H1 (cell line): ENCODE measurements around the gene TPRX1. TPM values are rescaled to one million over a fixed set of nuclear protein-coding genes. Genes with fewer than 3 reads are reported as not detected.
"Not testable (repeated sequence)": the region's sequence is repeated elsewhere in the genome, so short reads cannot be mapped to it uniquely, and the experiment has no call there.

Experiments used
- CTCF ChIA-PET: fragments of 300-600 bp; sonication (Branson Sonifier 250); formaldehyde crosslinking; loops from one replicate; lab custom pipeline; 2021; ENCODE audit not compliant: partially characterized antibody; lab: Charles Lee
- POLR2A ChIA-PET: fragments of 300-600 bp; sonication (Branson Sonifier 250); formaldehyde crosslinking; loops from one replicate; lab custom pipeline; 2021; ENCODE audit warnings: inconsistent platforms; ENCODE audit not compliant: partially characterized antibody; lab: Charles Lee
- DNase-seq, 2 experiments: peaks; one replicate each; pipeline versions ENCODE4 v3.0.0 to v3.0.0-alpha.2; 2010 to 2022; ENCODE audit warnings: low spot score in 2 of 2, low read depth in 1 of 2, mixed read lengths in 1 of 2
- FAIRE-seq: peaks from 2 replicates; lab custom pipeline; 2011; peaks lifted over from hg19 to GRCh38; lab: Jason Lieb, UNC
- H2AFZ ChIP-seq: 2 replicates; pipeline ENCODE4 v1.8.1; 2012; ENCODE audit warnings: low read length, inconsistent platforms
- H2AK5ac ChIP-seq: 2 replicates; pipeline ENCODE4 v1.6.1; 2013; ENCODE audit warnings: low read depth, low read length
- H2BK120ac ChIP-seq: replicated peaks from 2 replicates; pipeline ENCODE3; 2013; ENCODE audit warnings: low read depth, low read length, inconsistent platforms
- H2BK12ac ChIP-seq: 2 replicates; pipeline ENCODE4 v1.6.1; 2013; ENCODE audit warnings: low read depth, low read length
- H2BK15ac ChIP-seq: 2 replicates; pipeline ENCODE4 v1.6.1; 2013; ENCODE audit warnings: low read length
- H2BK20ac ChIP-seq: 2 replicates; pipeline ENCODE4 v1.6.1; 2013; ENCODE audit warnings: low read length
- H2BK5ac ChIP-seq: 2 replicates; pipeline ENCODE4 v1.6.1; 2013; ENCODE audit warnings: low read depth, low read length
- H3K14ac ChIP-seq: 2 replicates; pipeline ENCODE4 v1.6.1; 2013; ENCODE audit warnings: inconsistent platforms; ENCODE audit not compliant: insufficient read length
- H3K18ac ChIP-seq: 2 replicates; pipeline ENCODE4 v1.6.1; 2013; ENCODE audit warnings: low read length; ENCODE audit errors: extremely low read depth
- H3K23ac ChIP-seq: 2 replicates; pipeline ENCODE4 v1.6.1; 2013; ENCODE audit warnings: inconsistent platforms; ENCODE audit not compliant: insufficient read length
- H3K23me2 ChIP-seq: 2 replicates; pipeline ENCODE4 v1.6.1; 2013; ENCODE audit warnings: low read depth, low read length
- H3K27ac ChIP-seq: 2 replicates; pipeline ENCODE4 v1.6.1; 2011; ENCODE audit warnings: low read depth, low read length, inconsistent platforms
- H3K27me3 ChIP-seq, 4 experiments: replicated peaks in 1 of 4; 1 replicate in 1 of 4; 2 replicates in 3 of 4; pipeline versions ENCODE4 v1.6.1 to v1.8.1; 2011 to 2013; ENCODE audit warnings: low read length in 3 of 4, mild to moderate bottlenecking in 3 of 4, inconsistent platforms in 2 of 4, mixed read lengths in 2 of 4, moderate library complexity in 1 of 4; ENCODE audit not compliant: control insufficient read depth in 3 of 4, insufficient read depth in 3 of 4; ENCODE audit errors: extremely low read depth in 1 of 4
- H3K36me3 ChIP-seq, 4 experiments: 2 replicates each; pipeline versions ENCODE4 v1.6.1 to v1.8.1; 2011 to 2013; ENCODE audit warnings: mild to moderate bottlenecking in 4 of 4, low read length in 3 of 4, moderate library complexity in 2 of 4, control low read depth in 1 of 4, inconsistent platforms in 1 of 4; ENCODE audit not compliant: insufficient read depth in 4 of 4, control insufficient read depth in 2 of 4
- H3K4ac ChIP-seq: replicated peaks from 2 replicates; pipeline ENCODE3; 2013; ENCODE audit warnings: low read length, low read depth, mixed read lengths, inconsistent platforms; ENCODE audit not compliant: insufficient read length
- H3K4me1 ChIP-seq, 4 experiments: replicated peaks in 1 of 4; 1 replicate in 1 of 4; 2 replicates in 3 of 4; pipeline versions ENCODE4 v1.6.1 to v1.8.1; 2011 to 2013; ENCODE audit warnings: low read length in 3 of 4, inconsistent platforms in 2 of 4, mixed read lengths in 1 of 4; ENCODE audit not compliant: insufficient read depth in 4 of 4, control insufficient read depth in 3 of 4
- H3K4me2 ChIP-seq, 2 experiments: 2 replicates each; pipeline versions ENCODE4 v1.6.1 to v1.8.1; 2011 to 2013; ENCODE audit warnings: low read depth in 2 of 2, low read length in 2 of 2, control low read depth in 1 of 2, inconsistent platforms in 1 of 2, mild to moderate bottlenecking in 1 of 2; ENCODE audit not compliant: insufficient read depth in 1 of 2
- H3K4me3 ChIP-seq, 4 experiments: fragments of 200-600, 300-600 bp in 1 of 4; sonication (generic), shearing (Covaris generic), sonication (Bioruptor Twin) in 1 of 4; 2 replicates each; pipeline versions ENCODE4 v1.5.1 to v1.8.1; 2011 to 2016; ENCODE audit warnings: low read length in 4 of 4, low read depth in 3 of 4, control low read depth in 2 of 4, inconsistent platforms in 2 of 4, mild to moderate bottlenecking in 2 of 4, mixed read lengths in 1 of 4, moderate library complexity in 1 of 4; ENCODE audit not compliant: insufficient read depth in 2 of 4; ENCODE audit errors: extremely low read depth in 1 of 4
- H3K56ac ChIP-seq: replicated peaks from 2 replicates; pipeline ENCODE3; 2013; ENCODE audit warnings: low read depth, mild to moderate bottlenecking, mixed read lengths, low read length, inconsistent platforms; ENCODE audit not compliant: insufficient read length
- H3K79me1 ChIP-seq: 2 replicates; pipeline ENCODE4 v1.6.1; 2013; ENCODE audit warnings: low read depth, low read length, control low read depth
- H3K79me2 ChIP-seq, 2 experiments: 2 replicates each; pipeline versions ENCODE4 v1.6.1 to v1.8.1; 2012 to 2013; ENCODE audit warnings: low read length in 2 of 2, mild to moderate bottlenecking in 2 of 2, inconsistent platforms in 1 of 2; ENCODE audit not compliant: insufficient read depth in 2 of 2, control insufficient read depth in 1 of 2
- H3K9ac ChIP-seq, 4 experiments: replicated peaks in 1 of 4; 1 replicate in 1 of 4; 2 replicates in 3 of 4; pipeline versions ENCODE4 v1.6.1 to v1.8.1; 2011 to 2013; ENCODE audit warnings: low read depth in 3 of 4, low read length in 3 of 4, control low read depth in 2 of 4, mild to moderate bottlenecking in 2 of 4, moderate library complexity in 2 of 4, inconsistent platforms in 1 of 4; ENCODE audit errors: extremely low read depth in 1 of 4
- H3K9me3 ChIP-seq, 2 experiments: 2 replicates each; pipeline versions ENCODE4 v1.6.1 to v1.8.1; 2012 to 2013; ENCODE audit warnings: mild to moderate bottlenecking in 2 of 2, moderate library complexity in 2 of 2, control low read depth in 1 of 2, inconsistent platforms in 1 of 2, low read depth in 1 of 2, low read length in 1 of 2, mixed read lengths in 1 of 2; ENCODE audit not compliant: insufficient read depth in 2 of 2
- H4K20me1 ChIP-seq, 2 experiments: replicated peaks in 1 of 2; 2 replicates each; pipeline versions ENCODE3 to v1.8.1; 2011 to 2013; ENCODE audit warnings: inconsistent platforms in 2 of 2, low read length in 2 of 2, mild to moderate bottlenecking in 1 of 2; ENCODE audit not compliant: insufficient read depth in 2 of 2, control insufficient read depth in 1 of 2
- H4K5ac ChIP-seq: 2 replicates; pipeline ENCODE4 v1.6.1; 2013; ENCODE audit warnings: low read length, low read depth, mixed read lengths, inconsistent platforms; ENCODE audit not compliant: insufficient read length
- H4K8ac ChIP-seq: 2 replicates; pipeline ENCODE4 v1.8.0; 2013; ENCODE audit warnings: mild to moderate bottlenecking, moderate library complexity, low read length, inconsistent platforms; ENCODE audit not compliant: insufficient read depth; ENCODE audit errors: extremely low read depth
- H4K91ac ChIP-seq: replicated peaks from 2 replicates; pipeline ENCODE3; 2013; ENCODE audit warnings: low read length, mixed read lengths, inconsistent platforms; ENCODE audit not compliant: insufficient read length
- WGBS, 2 experiments: shearing (Covaris generic) in 1 of 2; methylation state at CpG; one replicate each; pipeline versions ENCODE4 v1.1.6 to v1.1.7; 2013 to 2015; ENCODE audit warnings: low lambda C conversion rate in 2 of 2, mixed read lengths in 2 of 2, inconsistent platforms in 1 of 2, low coverage in 1 of 2, missing lambda C conversion rate in 1 of 2; ENCODE audit not compliant: insufficient replicate concordance in 2 of 2, insufficient coverage in 1 of 2, insufficient read length in 1 of 2; ENCODE audit errors: extremely low coverage in 1 of 2, missing lambda C conversion rate in 1 of 2; 5-methylcytosine and 5-hydroxymethylcytosine counted together
- polyA plus RNA-seq, 7 experiments: library from polyadenylated mRNA; depleted of rRNA in 3 of 7; stranded (reverse) in 5 of 7; unstranded in 2 of 7; fragments of >200 nt in 5 of 7; fragments of 200-250 nt in 2 of 7; gene quantifications; 1 replicate in 5 of 7; 2 replicates in 1 of 7; 4 replicates in 1 of 7; pipeline versions ENCODE4 v1.2.1 to v1.2.3, GENCODE V29; 2011 to 2013; ENCODE audit warnings: missing spikeins in 2 of 7, mixed read lengths in 2 of 7
- total RNA-seq: library from RNA; stranded (reverse); fragmentation: NEBNext Ultra II Directional; extraction: Animal tissue kit (Norgen Biotek cat#: 25700); gene quantifications from 2 replicates; pipeline ENCODE4 v1.2.1, GENCODE V29; 2021

Gene TPRX1
- total and polyA plus RNA-seq, 2 of the 8 experiments (the other 6 are each of a cell fraction or from before 2014, with no cell fraction given), result 0.03 TPM; not detected in 1

- H2BK120ac ChIP-seq, H4K5ac ChIP-seq, H4K20me1 ChIP-seq, H3K4me1 ChIP-seq, H3K4me3 ChIP-seq, H3K9ac ChIP-seq, H2BK15ac ChIP-seq, H3K79me1 ChIP-seq, H3K23me2 ChIP-seq, H3K36me3 ChIP-seq, H3K14ac ChIP-seq, H3K56ac ChIP-seq, H4K91ac ChIP-seq, H3K27ac ChIP-seq, H3K4me2 ChIP-seq, H4K8ac ChIP-seq, H3K79me2 ChIP-seq, FAIRE-seq, H2BK12ac ChIP-seq, H3K9me3 ChIP-seq, DNase-seq, H3K4ac ChIP-seq, H3K18ac ChIP-seq, H3K27me3 ChIP-seq, H2AK5ac ChIP-seq, H2BK20ac ChIP-seq, H2AFZ ChIP-seq, H3K23ac ChIP-seq, H2BK5ac ChIP-seq: not testable (repeated sequence)
- WGBS, 2 experiments, result 85% methylated on average over 3 of the region's 3 CpGs; no CpG with 5 or more reads in 1 of the 2 experiments
- CTCF ChIA-PET, result interaction anchor here (0.6 to 6.3 kb wide), 20 partner anchors 8 to 374 kb away, joined by 3 to 150 read pairs (median 7); partner anchors contain the start of genes EHD2, NOP53 and SELENOW
- POLR2A ChIA-PET, result interaction anchor here (0.6 to 7.2 kb wide), 10 partner anchors 9 to 287 kb away, joined by 3 to 46 read pairs (median 5); partner anchors contain the start of gene SELENOW
Measured at GRCh38 chr19:47764705-47765104, 39.6 kb downstream of the TPRX1 start.
